DND-41 (cell line): ENCODE measurements around the gene XAB2.

Experiments used
- ATAC-seq: fragments of 200-7000 bp; cut with Tn5 transposase; 3 replicates; pipeline ENCODE4 v1.9.1; 2021; ENCODE audit warnings: low read depth; ENCODE audit not compliant: insufficient read depth
- DNase-seq: peaks from one replicate; pipeline ENCODE4 v3.0.0-alpha.2; 2020
- H2AFZ ChIP-seq: 2 replicates; pipeline ENCODE4 v1.6.0; 2012; ENCODE audit warnings: low read depth, low read length
- H3K27ac ChIP-seq: 2 replicates; pipeline ENCODE4 v1.5.1; 2012; ENCODE audit warnings: low read length, inconsistent platforms
- H3K27me3 ChIP-seq: fragments of 200-600 bp; sonication (generic); 2 replicates; pipeline ENCODE4 v1.6.0; 2012; ENCODE audit warnings: low read length, mild to moderate bottlenecking, inconsistent platforms; ENCODE audit not compliant: insufficient read depth, poor library complexity
- H3K36me3 ChIP-seq: 2 replicates; pipeline ENCODE4 v1.5.1; 2012; ENCODE audit warnings: low read length, inconsistent platforms; ENCODE audit not compliant: insufficient read depth
- H3K4me1 ChIP-seq: 2 replicates; pipeline ENCODE4 v1.5.1; 2012; ENCODE audit warnings: mild to moderate bottlenecking, low read length; ENCODE audit not compliant: insufficient read depth
- H3K4me2 ChIP-seq: 2 replicates; pipeline ENCODE4 v1.6.0; 2012; ENCODE audit warnings: mild to moderate bottlenecking, moderate library complexity, low read length, inconsistent platforms; ENCODE audit not compliant: insufficient read depth
- H3K4me3 ChIP-seq, 2 experiments: fragments of 200-600 bp in 1 of 2; shearing (Covaris generic) in 1 of 2; 2 replicates each; pipeline ENCODE4 v1.5.1; 2012 to 2016; ENCODE audit warnings: inconsistent platforms in 2 of 2, low read length in 2 of 2, mild to moderate bottlenecking in 2 of 2, low read depth in 1 of 2, moderate library complexity in 1 of 2
- H3K79me2 ChIP-seq: 2 replicates; pipeline ENCODE4 v1.6.0; 2012; ENCODE audit warnings: low read length, inconsistent platforms; ENCODE audit not compliant: insufficient read depth
- H3K9ac ChIP-seq: 2 replicates; pipeline ENCODE4 v1.6.0; 2012; ENCODE audit warnings: low read depth, mild to moderate bottlenecking, inconsistent platforms, low read length, moderate library complexity
- H3K9me3 ChIP-seq: 2 replicates; pipeline ENCODE4 v1.5.1; 2012; ENCODE audit warnings: low read length, moderate library complexity, mild to moderate bottlenecking, inconsistent platforms; ENCODE audit not compliant: insufficient read depth, severe bottlenecking
- H4K20me1 ChIP-seq: 2 replicates; pipeline ENCODE4 v1.6.0; 2012; ENCODE audit warnings: low read length; ENCODE audit not compliant: insufficient read depth
- CTCF ChIP-seq: IDR thresholded peaks from 2 replicates; pipeline ENCODE4 v1.5.1; 2012; ENCODE audit warnings: borderline replicate concordance, low read length, moderate library complexity, mild to moderate bottlenecking; ENCODE audit not compliant: poor library complexity, severe bottlenecking; ENCODE audit errors: extremely low read depth
- EZH2 ChIP-seq: IDR thresholded peaks from 3 replicates; pipeline ENCODE4 v1.6.1; 2012; ENCODE audit warnings: borderline replicate concordance, low read depth, mild to moderate bottlenecking, moderate library complexity, low read length, inconsistent platforms; ENCODE audit not compliant: severe bottlenecking

XAB2 gene

GRCh38 chr19:7670150-7670783 is 40.9 kb upstream of the XAB2 start:
- no peaks in the 10 kb centered on the region for H3K9me3 ChIP-seq
- H4K20me1 ChIP-seq: no peaks in the 10 kb centered on the region
- H2AFZ ChIP-seq: no peak overlapping the region
- H3K4me1 ChIP-seq: peaks cover 11% of the 10 kb centered on the region
- no peaks in the 10 kb centered on the region for H3K36me3 ChIP-seq
- H3K27me3 ChIP-seq: no peaks in the 10 kb centered on the region
- no peak overlapping the region for H3K27ac ChIP-seq
- no peak overlapping the region for H3K4me2 ChIP-seq
- no peak overlapping the region for H3K9ac ChIP-seq
- DNase-seq (no peak), ATAC-seq (no peak)
- no peak overlapping the region for H3K4me3 ChIP-seq
- H3K79me2 ChIP-seq: no peaks in the 10 kb centered on the region
- TF ChIP-seq CTCF (no peak), EZH2 (no peak)

GRCh38 chr19:7669641-7670040 is 40.3 kb upstream of the XAB2 start:
- no peak overlapping the region for H2AFZ ChIP-seq
- TF ChIP-seq CTCF: no peak
- TF ChIP-seq EZH2: no peak
- no peaks in the 10 kb centered on the region for H3K36me3 ChIP-seq
- no peak overlapping the region for H3K4me3 ChIP-seq
- no peaks in the 10 kb centered on the region for H3K79me2 ChIP-seq
- no peaks in the 10 kb centered on the region for H3K27me3 ChIP-seq
- no peak overlapping the region for H3K4me2 ChIP-seq
- H3K4me1 ChIP-seq: peaks cover 11% of the 10 kb centered on the region
- no peak for ATAC-seq
- no peak overlapping the region for H3K27ac ChIP-seq
- no peaks in the 10 kb centered on the region for H3K9me3 ChIP-seq
- no peaks in the 10 kb centered on the region for H4K20me1 ChIP-seq
- H3K9ac ChIP-seq: no peak overlapping the region
- no peak for DNase-seq

- Histone ChIP-seq H3K9ac (no peak within 1 kb of the TSS), H3K36me3 (no peaks in the 10 kb centered on the region), H3K27me3 (no peaks in the 10 kb centered on the region), H3K9me3 (no peaks in the 10 kb centered on the region), H3K4me1 (peaks cover 11% of the 10 kb centered on the region), H3K4me3 (no peak within 1 kb of the TSS), H3K79me2 (no peaks in the 10 kb centered on the region), H3K4me2 (peak within 1 kb of the TSS; percentile 7; the same call in 1 of the 2 replicates), H4K20me1 (no peaks in the 10 kb centered on the region), H3K27ac (peak within 1 kb of the TSS; percentile 57; the same call in 1 of the 2 replicates), H2AFZ (no peak within 1 kb of the TSS)
- peak; percentile 92 for ATAC-seq
- TF ChIP-seq EZH2 (no peak), CTCF (no peak)
- peak; percentile 80 for DNase-seq
Measured at GRCh38 chr19:7668842-7669241, 39.5 kb upstream of the XAB2 start, which contains the start of gene RETN. RETN (plus strand) TSS chr19:7669049; CDS start chr19:7669327, 278 bp downstream.

GRCh38 chr19:7665076-7665475 is 35.7 kb upstream of the XAB2 start:
- DNase-seq: no peak
- Histone ChIP-seq H4K20me1 (no peaks in the 10 kb centered on the region), H3K4me3 (no peak overlapping the region), H3K27me3 (no peaks in the 10 kb centered on the region), H3K9ac (no peak overlapping the region), H3K4me2 (no peak overlapping the region), H3K79me2 (no peaks in the 10 kb centered on the region), H3K27ac (no peak overlapping the region), H3K4me1 (peaks cover 11% of the 10 kb centered on the region), H3K9me3 (no peaks in the 10 kb centered on the region), H2AFZ (no peak overlapping the region), H3K36me3 (no peaks in the 10 kb centered on the region)
- no peak for ATAC-seq
- no peak for TF ChIP-seq EZH2
- no peak for TF ChIP-seq CTCF
